ENCODE results near the gene OR2T27.

DNA sequence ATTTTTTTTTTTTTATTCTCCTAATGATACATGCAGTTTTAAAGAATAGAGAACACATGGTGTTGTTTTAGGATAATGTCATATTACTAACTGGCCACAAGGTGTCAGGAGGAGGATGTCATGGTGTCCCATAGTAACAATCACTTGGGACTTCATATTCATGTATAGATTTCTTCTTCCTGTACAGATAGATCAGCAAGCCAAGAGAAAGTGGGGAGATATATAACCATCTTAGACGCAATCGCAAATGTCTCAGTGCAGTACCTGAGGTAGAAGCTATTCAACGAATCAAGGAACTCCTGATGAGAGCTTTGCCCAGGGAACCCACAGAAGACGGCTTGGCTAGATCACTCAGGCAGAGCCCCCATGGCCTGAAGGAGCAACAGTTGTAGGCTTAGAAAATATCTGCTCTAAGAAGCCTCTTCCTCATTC is 32.7 kb downstream of the OR2T27 start:
- peak; percentile 6 to 44 (median 30) for TF ChIP-seq CTCF (IDR thresholded peaks at IDR 0.05)
- TF ChIP-seq POLR2AphosphoS5 (IDR thresholded peaks at IDR 0.05) = no peak

Measured in gastroesophageal sphincter (tissue), 3 donors.